SK-N-SH treated with all-trans-retinoic acid at 6 μM for 48 hours (cell line): ENCODE results near the gene RIC1.

Source experiments
- BACH2 ChIP-seq: fragments of 250-450 bp; sonication (Bioruptor Pico); IDR thresholded peaks from 2 replicates; pipeline ENCODE4 v1.9.0; 2021; ENCODE audit warnings: mild to moderate bottlenecking, borderline replicate concordance
- CSRNP3 ChIP-seq: fragments of 250-450 bp; sonication (Bioruptor Pico); IDR thresholded peaks from 2 replicates; pipeline ENCODE4 v1.5.1; 2021; ENCODE audit warnings: mild to moderate bottlenecking, moderate library complexity
- GLIS3 ChIP-seq: fragments of 250-450 bp; sonication (Bioruptor Pico); IDR thresholded peaks from 2 replicates; pipeline ENCODE4 v1.5.0; 2020; ENCODE audit warnings: mild to moderate bottlenecking, moderate library complexity
- PATZ1 ChIP-seq: fragments of 250-450 bp; sonication (Bioruptor Pico); IDR thresholded peaks from 2 replicates; pipeline ENCODE4 v1.8.0; 2020; ENCODE audit warnings: mild to moderate bottlenecking, moderate library complexity, borderline replicate concordance
- POU6F1 ChIP-seq: fragments of 250-450 bp; sonication (Bioruptor Pico); IDR thresholded peaks from 2 replicates; pipeline ENCODE4 v1.8.0; 2021; ENCODE audit warnings: low read depth, mild to moderate bottlenecking, moderate library complexity, borderline replicate concordance
- PPARA ChIP-seq: fragments of 250-450 bp; sonication (Bioruptor Pico); IDR thresholded peaks from 2 replicates; pipeline ENCODE4 v1.5.0; 2020; ENCODE audit warnings: mild to moderate bottlenecking, borderline replicate concordance
- RARB ChIP-seq: fragments of 250-450 bp; sonication (Bioruptor Pico); IDR thresholded peaks from 2 replicates; pipeline ENCODE4 v1.8.0; 2021; ENCODE audit warnings: mild to moderate bottlenecking, moderate library complexity
- ZFP30 ChIP-seq: fragments of 450-650 bp; formaldehyde crosslinking; IDR thresholded peaks from 2 replicates; pipeline ENCODE4 v1.5.0; 2022; ENCODE audit warnings: mild to moderate bottlenecking, moderate library complexity
- ZNF70 ChIP-seq: fragments of 450-650 bp; formaldehyde crosslinking; IDR thresholded peaks from 2 replicates; pipeline ENCODE4 v1.5.0; 2020; ENCODE audit warnings: mild to moderate bottlenecking, moderate library complexity

GRCh38 chr9:5631026-5631425 lies 2.1 kb downstream of the RIC1 start:
- TF ChIP-seq CSRNP3 = no peak
- no peak for TF ChIP-seq PATZ1 (CRISPR knock-in tag)
- TF ChIP-seq POU6F1 = no peak
- TF ChIP-seq PPARA (CRISPR knock-in tag) = no peak
- TF ChIP-seq ZNF70 (CRISPR knock-in tag) = no peak
- TF ChIP-seq RARB (CRISPR knock-in tag) = no peak
- no peak for TF ChIP-seq ZFP30 (CRISPR knock-in tag)
- no peak for TF ChIP-seq GLIS3 (CRISPR knock-in tag)
- no peak for TF ChIP-seq BACH2 (CRISPR knock-in tag)
